Thyroid gland (tissue), 4 donors: ENCODE measurements around the gene PRTFDC1. TPM values are rescaled to one million over a fixed set of nuclear protein-coding genes. Genes with fewer than 3 reads are reported as not detected.

Source experiments
- DNase-seq, 2 donors: peaks; one replicate each; pipeline ENCODE4 v3.0.0-alpha.2; 2019
- H3K27ac ChIP-seq, 3 donors: fragments of 200-600 bp; sonication (generic); 1 replicate in 2 of 3; 2 replicates in 1 of 3; pipeline ENCODE4 v1.5.1; 2016 to 2019; ENCODE audit warnings: mild to moderate bottlenecking in 1 of 3, moderate library complexity in 1 of 3
- H3K27me3 ChIP-seq: fragments of 200-600 bp; sonication (generic); one replicate; pipeline ENCODE4 v1.5.1; 2019
- H3K36me3 ChIP-seq, 2 donors: fragments of 200-600 bp; sonication (generic); one replicate each; pipeline ENCODE4 v1.5.1; 2016 to 2019
- H3K4me1 ChIP-seq, 2 donors: fragments of 200-600 bp; sonication (generic); one replicate each; pipeline ENCODE4 v1.5.1; 2017 to 2019
- H3K4me3 ChIP-seq, 3 donors: fragments of 200-600 bp; sonication (generic); replicated peaks in 1 of 3; 1 replicate in 2 of 3; 2 replicates in 1 of 3; pipeline ENCODE4 v1.5.1; 2016; ENCODE audit warnings: mild to moderate bottlenecking in 1 of 3
- H3K9me3 ChIP-seq: fragments of 200-600 bp; sonication (generic); one replicate; pipeline ENCODE4 v1.5.1; 2017
- CTCF ChIP-seq, 6 experiments: fragments of 200-600 bp in 3 of 6; fragments of 450-650 bp in 3 of 6; sonication (generic) in 3 of 6; IDR thresholded peaks; one replicate each; pipeline ENCODE4 v1.5.1; 2016 to 2019; ENCODE audit warnings: antibody characterized with exemption in 6 of 6, mild to moderate bottlenecking in 2 of 6, inconsistent platforms in 1 of 6, moderate library complexity in 1 of 6
- POLR2A ChIP-seq, 2 donors: fragments of 450-650 bp; IDR thresholded peaks; one replicate each; pipeline ENCODE4 v1.6.1; 2017; ENCODE audit warnings: antibody characterized with exemption in 2 of 2, mild to moderate bottlenecking in 2 of 2, moderate library complexity in 1 of 2
- WGBS, 2 donors: methylation state at CpG; one replicate each; pipeline ENCODE4 v1.1.5; 2017; 5-methylcytosine and 5-hydroxymethylcytosine counted together
- intact Hi-C: fragments of 100-400 bp; cut with DNase I; formaldehyde crosslinking; loops from one replicate; pipeline ENCODE4 v1.15.1; 2023
- total RNA-seq, 4 donors: library from RNA; depleted of rRNA; stranded (reverse); fragments of >200 nt; gene quantifications; one replicate each; pipeline ENCODE4 v1.2.3, GENCODE V29; 2016

The PRTFDC1 gene
- total RNA-seq, 4 donors from 2014 or later = 2.9 to 8.7 (median 5.6) TPM

GRCh38 chr10:24904824-24905223, 47.6 kb downstream of the PRTFDC1 start:
- Histone ChIP-seq H3K36me3 (no peaks in the 10 kb centered on the region), H3K27ac (no peak overlapping the region), H3K4me1 (no peaks in the 10 kb centered on the region), H3K27me3 (no peaks in the 10 kb centered on the region), H3K4me3 (no peak overlapping the region), H3K9me3 (no peaks in the 10 kb centered on the region)
- intact Hi-C loops = no loop called here
- DNase-seq = no peak
- TF ChIP-seq CTCF (IDR thresholded peaks at IDR 0.05) (no peak), POLR2A (IDR thresholded peaks at IDR 0.05) (no peak)
- 98 to 100% methylated on average over 4 of the region's 4 CpGs for WGBS, 2 donors

- Histone ChIP-seq H3K4me1 (no peaks in the 10 kb centered on the region), H3K27ac (no peak overlapping the region), H3K9me3 (no peaks in the 10 kb centered on the region), H3K36me3 (no peaks in the 10 kb centered on the region), H3K27me3 (no peaks in the 10 kb centered on the region), H3K4me3 (no peak overlapping the region)
- intact Hi-C loops = no loop called here
- DNase-seq = no peak
- 82 to 88% methylated on average over 1 of the region's 1 CpG for WGBS, 2 donors
- TF ChIP-seq CTCF (IDR thresholded peaks at IDR 0.05) (no peak), POLR2A (IDR thresholded peaks at IDR 0.05) (no peak)
Measured at GRCh38 chr10:24902400-24902728, 50.0 kb downstream of the PRTFDC1 start.

- no peaks in the 10 kb centered on the region for H3K4me1 ChIP-seq
- no peaks in the 10 kb centered on the region for H3K27me3 ChIP-seq
- TF ChIP-seq POLR2A (IDR thresholded peaks at IDR 0.05) = no peak
- no peak for TF ChIP-seq CTCF (IDR thresholded peaks at IDR 0.05)
- no peaks in the 10 kb centered on the region for H3K9me3 ChIP-seq
- DNase-seq = no peak
- no peak overlapping the region for H3K4me3 ChIP-seq
- no peaks in the 10 kb centered on the region for H3K36me3 ChIP-seq
- intact Hi-C loops = no loop called here
- H3K27ac ChIP-seq = no peak overlapping the region
- 70 to 72% methylated on average over 5 of the region's 5 CpGs for WGBS, 2 donors
Measured at GRCh38 chr10:24901686-24902399, 50.6 kb downstream of the PRTFDC1 start.

- 89% methylated on average over 7 of the region's 7 CpGs for WGBS, 2 donors
- intact Hi-C loops = no loop called here
- no peak for DNase-seq
- Histone ChIP-seq H3K27ac (no peak overlapping the region), H3K4me1 (no peaks in the 10 kb centered on the region), H3K27me3 (no peaks in the 10 kb centered on the region), H3K36me3 (no peaks in the 10 kb centered on the region), H3K9me3 (no peaks in the 10 kb centered on the region), H3K4me3 (no peak overlapping the region)
- no peak for TF ChIP-seq POLR2A (IDR thresholded peaks at IDR 0.05)
Measured at GRCh38 chr10:24900888-24901685, 51.3 kb downstream of the PRTFDC1 start.

GRCh38 chr10:24899571-24899970, 52.8 kb downstream of the PRTFDC1 start:
- 93 to 96% methylated on average over 2 of the region's 2 CpGs for WGBS, 2 donors
- Histone ChIP-seq H3K9me3 (no peaks in the 10 kb centered on the region), H3K36me3 (no peaks in the 10 kb centered on the region)

More at GRCh38 chr10:24899571-24899970, 52.8 kb downstream of the PRTFDC1 start:
- no peak for TF ChIP-seq POLR2A (IDR thresholded peaks at IDR 0.05)
- no peak for TF ChIP-seq CTCF (IDR thresholded peaks at IDR 0.05)
- Histone ChIP-seq H3K27ac (no peak overlapping the region), H3K27me3 (no peaks in the 10 kb centered on the region), H3K4me3 (no peak overlapping the region), H3K4me1 (no peaks in the 10 kb centered on the region)
- no peak for DNase-seq
- intact Hi-C loops = no loop called here
